GM21423 (cell line): ENCODE data around the gene UTP11.
"Not testable (repeated sequence)": the region's sequence is repeated elsewhere in the genome, so short reads cannot be mapped to it uniquely, and the experiment has no call there.

Experiments
- ATAC-seq: cut with Tn5 transposase; IDR thresholded peaks from one replicate; pipeline ENCODE4 v1.9.1; 2021; ENCODE audit warnings: mild to moderate bottlenecking, moderate library complexity; ENCODE audit not compliant: unreplicated experiment

The UTP11 gene

DNA sequence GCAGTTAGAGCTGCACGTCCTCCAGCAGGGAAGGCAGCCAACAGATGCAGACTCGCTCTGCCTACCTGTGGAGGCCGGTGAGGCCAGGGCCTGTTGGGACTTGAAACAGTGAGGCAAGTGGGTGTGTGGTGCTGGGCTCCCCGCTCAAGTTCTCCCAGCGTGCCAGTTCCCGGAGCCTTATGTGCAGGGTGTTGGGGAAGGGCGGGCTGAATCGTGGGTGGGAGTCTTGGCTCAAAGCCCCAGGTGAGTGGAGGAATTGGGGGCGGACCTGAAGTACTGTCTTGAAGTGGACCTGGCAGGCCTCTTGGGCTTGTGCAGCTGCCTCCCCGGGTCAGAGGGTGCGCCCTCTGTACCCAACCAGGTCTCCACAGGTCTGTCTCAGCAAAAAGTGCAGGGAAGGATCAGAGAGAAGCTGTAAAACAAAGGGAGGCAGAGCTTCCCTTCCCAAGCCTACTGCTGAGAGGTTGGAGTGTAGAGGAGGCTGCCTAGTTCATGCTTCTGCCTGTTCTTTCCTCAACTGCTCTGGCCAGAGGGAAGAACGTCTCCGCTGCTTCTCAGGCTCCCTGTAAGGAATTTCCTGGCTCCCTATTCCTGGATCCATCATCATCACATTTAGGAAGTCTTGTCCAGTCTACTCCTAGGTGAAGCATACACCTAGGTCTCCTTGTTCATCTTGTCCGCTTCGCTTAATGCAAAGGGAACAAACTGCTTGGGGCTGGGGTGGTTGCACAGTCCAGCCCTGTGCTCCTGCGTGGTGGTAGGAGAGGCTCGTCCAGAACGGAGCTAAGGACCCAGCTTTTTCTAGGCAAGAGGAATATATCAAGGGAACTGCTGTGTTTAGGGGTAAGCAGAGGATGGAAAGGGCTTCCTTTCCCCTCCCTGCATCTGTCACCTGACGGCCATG lies 14.9 kb downstream of the UTP11 start:
- ATAC-seq = no peak

DNA sequence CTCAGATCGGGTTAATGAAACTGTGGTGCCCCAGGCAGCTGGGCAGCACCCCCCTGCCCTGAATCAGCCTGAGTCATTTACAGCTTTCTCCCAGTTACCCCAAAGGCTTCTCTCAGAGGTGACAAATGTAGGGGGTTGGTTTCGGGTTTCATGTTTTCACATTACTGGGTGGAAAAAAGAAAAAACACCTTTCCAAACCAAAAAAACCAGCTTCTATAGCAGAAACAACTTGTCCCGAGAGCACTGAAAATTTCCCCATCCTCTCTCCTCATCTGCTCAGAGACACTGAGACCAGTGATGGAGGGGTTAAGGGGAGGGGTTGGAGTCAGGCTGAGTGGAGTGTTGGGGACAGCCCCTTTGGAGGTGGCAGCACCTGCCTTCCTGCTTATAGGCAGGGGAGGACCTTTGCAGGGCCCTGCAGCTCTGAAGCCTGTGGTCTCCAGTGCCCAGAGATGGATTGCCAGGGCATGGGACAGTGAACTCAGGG lies 15.6 kb downstream of the UTP11 start:
- ATAC-seq = peak; percentile 67

DNA sequence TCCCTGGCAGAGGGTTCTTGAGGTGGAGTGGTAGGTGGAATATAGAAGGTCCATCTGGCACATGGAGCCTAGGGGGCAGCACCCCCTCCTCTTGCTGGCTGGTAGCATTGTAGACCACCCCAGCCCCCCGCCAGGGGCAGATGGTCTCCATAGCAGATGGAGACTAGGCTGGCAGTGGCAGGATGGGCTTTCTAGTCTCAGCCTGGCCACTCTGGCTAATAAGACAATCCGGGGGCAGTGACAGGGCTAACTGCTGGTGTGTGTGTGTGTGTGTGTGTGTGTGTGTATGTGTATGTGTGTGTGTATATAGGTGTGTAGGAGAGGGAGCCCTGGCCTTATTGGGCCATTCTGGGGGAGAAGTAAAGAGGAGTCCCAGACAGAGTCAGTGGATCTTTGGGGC lies 16.1 kb downstream of the UTP11 start:
- ATAC-seq = no peak

DNA sequence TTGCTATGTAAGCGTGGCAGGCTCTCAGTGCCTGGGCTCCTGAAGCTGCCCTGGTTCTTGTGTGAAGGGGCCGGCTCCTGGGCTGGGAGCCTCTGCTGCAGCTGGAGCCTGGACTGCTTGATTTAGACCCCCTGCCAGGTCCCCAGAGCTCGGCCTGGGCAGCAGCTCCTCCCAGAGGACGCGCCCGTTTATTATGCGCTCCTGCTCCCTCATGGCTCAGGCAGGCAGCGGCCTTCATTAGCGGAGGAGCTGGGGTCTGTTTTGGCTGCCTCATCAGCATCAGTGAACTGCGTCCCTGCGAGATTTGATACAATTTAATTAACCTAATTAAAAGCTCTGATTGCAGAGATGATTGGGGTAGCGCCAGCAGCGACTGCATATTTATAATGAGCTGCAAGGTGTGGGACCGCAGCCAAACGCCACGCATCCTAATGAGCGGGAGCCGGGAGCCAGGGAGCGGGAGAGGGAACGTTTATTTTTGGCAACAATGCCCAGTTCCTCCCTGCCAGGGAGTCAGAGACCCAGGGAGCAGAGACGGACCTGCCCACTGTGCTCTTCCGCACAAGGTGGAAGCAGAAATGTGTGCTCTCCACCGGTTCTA lies 16.6 kb downstream of the UTP11 start:
- no peak for ATAC-seq

DNA sequence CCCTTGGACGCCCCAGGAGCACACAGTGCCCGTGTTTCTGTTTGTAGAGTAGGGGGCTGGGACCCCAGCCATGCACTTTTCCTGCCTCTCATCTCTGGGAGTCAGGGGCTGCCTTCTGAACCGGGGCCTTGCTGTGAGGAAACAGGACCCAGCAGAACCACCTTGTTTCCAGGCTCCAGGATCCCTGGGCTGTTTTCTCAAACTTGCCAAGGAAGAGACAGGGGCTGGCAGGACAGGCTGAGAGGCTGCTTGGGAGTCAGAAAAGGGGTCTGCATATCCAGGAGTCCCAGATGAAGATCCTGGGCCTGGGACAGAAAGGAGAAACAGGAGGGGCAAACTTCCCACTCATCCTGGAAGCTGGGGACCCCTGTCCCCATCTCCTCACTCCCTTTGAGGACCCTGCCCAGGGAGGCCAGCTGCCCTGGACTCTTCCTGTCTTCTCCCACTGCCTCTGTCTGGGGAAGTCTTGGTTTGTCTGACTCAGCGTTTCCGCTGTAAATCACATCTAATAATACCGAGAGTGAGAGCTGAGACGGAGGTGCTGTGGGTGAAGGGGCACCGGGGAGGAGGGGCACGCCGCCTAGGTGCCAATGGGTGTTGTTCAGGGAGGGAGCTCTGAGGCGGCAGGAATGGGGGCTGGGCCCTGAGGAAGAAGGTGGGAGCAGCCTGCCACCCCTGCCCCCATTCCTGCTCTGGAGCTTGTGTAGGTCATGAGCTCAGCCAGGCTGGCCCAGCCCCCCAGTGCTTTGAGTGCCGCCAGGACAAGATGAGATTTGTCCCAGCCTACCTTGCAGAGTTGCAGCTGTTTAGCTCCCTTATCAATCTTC lies 17.4 kb downstream of the UTP11 start:
- ATAC-seq = peak; percentile 42

DNA sequence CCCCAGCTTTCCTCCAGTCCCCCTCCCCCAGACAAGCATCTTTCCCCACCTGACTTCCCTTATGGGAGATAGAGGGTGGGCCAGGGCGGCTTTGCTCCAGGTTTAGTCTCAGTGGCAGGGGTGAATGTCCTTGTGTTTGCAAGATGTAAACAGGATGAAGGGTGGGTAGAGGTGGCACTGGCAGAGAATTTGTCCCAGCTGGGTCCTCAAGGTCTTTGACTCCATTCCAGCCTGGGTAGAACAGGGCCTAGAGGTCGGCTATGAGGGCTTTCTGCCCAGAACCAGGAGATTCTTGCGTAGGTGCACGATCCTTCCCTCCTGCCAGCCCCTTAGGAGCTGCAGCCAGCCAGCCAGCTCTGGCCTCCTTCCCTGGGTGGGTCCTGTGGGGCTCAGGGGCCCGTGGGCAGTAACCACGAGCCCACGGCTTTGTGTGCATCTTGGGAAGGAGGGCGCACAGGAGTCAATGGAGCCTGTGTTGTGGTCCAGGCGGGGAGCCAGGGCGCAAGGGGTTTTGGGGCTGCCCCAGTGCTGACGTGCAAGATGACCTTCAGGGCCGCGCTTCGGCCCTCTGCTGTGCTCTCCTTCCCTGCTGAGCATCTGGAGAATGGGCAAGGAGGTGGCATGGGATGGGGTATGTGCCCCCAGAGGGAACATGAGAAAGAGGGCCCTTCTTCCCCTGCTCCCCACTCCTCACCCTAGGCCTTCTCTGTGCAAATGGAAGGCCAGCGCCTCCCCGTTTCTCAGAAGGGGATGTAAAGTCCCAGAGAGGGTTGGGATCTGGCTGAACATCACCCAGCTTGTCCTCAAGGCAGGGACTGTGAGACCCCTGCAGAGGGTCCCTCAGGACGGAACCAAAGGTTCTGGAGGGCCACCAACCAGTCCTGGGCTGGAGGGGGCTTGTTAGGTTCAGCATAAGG lies 18.3 kb downstream of the UTP11 start:
- no peak for ATAC-seq

DNA sequence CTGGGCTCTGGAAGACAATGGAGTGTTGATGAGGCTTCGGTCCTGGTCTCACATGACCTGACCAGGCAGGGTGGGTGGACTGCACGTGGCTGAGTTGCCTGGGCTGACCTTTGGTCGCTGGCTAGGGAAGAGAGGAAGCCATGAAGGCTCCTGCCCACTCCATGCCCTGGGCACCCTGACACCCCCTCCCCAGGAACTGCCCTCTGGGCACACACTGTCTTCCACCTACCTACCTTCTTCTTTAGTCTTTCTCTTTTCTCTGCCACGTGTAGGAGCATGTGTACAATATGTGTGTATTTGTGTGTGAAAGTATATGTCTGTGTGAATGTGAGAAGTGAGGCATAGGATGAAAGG lies 19.0 kb downstream of the UTP11 start:
- ATAC-seq = no peak

DNA sequence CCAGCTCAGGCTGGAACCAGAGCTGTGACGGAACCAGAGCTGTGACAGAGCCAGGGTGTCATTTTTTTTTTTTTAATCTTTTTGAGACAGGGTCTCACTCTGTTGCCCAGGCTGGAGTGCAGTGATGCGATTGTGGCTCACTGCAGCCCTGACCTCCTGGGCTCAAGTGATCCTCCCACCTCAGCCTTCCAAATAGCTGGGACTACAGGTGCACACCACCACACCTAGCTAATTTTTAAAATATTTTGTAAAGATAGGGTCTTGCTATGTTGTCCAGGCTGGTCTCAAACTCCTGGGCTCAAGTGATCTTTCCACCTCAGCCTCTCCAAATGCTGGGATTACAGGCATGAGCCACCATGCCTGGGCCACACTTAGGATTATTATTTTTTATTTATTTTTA lies 20.5 kb downstream of the UTP11 start:
- ATAC-seq = not testable (repeated sequence)

DNA sequence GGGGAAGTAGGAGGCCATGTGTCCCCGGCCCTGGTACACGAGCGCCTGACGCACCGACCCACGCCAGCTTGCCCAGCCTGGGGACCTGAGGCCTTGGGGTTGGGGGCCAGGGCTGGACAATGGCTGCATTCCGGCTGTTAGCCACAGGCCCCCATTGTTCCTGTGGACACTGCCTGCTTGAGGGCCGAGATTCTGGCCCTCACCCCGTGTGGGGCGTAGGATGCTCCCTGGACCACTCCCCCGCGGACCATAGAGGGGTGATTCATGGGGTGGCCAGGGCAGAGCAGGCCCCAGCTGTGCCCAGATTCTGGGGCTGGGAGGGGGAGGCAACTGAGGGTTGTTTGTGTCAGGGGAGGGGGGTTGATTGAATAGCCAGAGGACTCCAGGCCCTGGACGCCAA lies 22.3 kb downstream of the UTP11 start:
- ATAC-seq = no peak

DNA sequence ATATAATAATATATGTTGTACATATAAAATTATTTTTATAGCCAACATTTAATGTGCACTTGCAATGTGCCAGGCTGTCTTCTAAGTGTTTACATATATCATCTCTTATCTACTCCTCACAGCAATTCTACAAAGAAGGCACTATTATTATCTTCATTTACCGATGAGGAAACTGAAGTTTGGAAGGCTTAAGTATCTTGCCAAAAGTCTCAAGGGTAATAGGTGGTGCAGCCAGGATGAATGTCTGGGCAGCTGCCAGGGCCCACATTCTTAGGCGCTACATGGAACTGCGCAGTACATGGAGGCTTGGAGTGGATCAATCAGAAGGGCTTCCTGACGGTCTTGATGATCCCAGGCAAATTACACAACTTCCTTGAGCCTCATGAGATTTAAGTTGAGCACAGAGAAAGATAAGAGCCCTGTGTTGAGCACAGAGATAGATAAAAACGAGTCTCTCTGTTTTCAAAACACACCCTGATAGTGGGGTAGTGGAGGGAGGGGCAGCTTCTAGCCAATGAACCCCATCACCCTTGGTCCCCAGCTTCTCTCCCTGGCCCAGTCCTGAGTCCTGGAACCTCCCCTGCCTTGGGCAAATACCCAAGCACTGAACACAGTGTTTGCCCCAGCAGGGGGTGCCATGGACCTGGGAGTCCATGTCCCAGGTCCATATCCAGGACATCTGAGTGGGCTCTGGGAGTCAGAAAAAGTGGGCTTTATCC lies 24.8 kb downstream of the UTP11 start:
- no peak for ATAC-seq

DNA sequence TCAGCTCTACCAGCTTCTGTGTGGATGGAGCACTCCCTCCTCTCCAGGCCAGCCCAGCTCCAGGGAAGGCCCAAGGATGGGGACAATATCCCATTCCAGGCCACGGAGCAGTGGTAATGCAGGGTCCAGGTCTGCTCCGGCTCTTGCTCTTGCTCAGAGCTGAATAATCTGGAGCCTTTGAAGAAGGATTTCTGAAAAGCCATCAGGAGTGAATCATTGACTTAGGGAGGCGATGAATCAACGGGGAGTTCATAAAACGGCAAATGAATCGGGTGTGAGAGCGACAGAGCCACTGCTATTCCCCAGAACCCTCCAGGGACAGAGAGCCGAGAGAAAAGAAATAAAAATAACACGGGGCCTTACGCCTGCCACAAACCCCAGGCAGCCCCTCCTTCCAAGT lies 26.3 kb downstream of the UTP11 start:
- ATAC-seq = no peak

DNA sequence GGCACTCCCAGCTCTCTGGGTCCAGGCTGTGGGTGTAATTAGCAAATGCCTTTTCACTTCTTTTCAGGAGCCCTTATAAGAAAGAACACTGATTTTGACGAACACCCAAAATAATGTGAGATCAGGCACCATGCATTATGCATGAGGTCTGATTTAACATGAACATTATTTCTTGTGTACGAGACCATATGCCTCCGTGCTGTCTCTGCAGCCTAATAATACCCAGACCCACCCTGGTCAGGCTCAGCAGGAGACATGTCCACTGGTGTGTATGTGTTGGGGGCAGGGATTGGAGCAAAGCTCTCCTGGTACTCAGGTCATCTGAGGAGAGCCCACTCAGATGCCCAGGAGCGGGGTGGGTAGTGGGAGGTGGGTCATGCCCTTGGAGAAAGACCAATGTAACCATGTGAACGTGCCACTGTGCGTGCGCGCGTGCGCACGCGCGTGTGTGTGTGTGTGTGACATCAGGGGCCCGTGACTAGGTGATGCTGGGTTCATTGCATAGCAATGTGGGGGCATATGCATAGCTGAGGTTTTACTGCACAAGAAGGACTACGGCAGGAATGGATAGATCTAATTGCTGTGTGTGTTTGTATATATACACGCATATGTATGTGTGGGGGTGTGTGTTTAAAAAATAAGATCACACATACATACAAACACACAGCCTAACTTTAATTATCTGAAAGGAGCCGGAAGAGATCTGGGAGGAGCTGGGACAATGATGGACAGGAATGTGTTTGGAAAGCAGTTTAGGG lies 27.0 kb downstream of the UTP11 start:
- no peak for ATAC-seq

DNA sequence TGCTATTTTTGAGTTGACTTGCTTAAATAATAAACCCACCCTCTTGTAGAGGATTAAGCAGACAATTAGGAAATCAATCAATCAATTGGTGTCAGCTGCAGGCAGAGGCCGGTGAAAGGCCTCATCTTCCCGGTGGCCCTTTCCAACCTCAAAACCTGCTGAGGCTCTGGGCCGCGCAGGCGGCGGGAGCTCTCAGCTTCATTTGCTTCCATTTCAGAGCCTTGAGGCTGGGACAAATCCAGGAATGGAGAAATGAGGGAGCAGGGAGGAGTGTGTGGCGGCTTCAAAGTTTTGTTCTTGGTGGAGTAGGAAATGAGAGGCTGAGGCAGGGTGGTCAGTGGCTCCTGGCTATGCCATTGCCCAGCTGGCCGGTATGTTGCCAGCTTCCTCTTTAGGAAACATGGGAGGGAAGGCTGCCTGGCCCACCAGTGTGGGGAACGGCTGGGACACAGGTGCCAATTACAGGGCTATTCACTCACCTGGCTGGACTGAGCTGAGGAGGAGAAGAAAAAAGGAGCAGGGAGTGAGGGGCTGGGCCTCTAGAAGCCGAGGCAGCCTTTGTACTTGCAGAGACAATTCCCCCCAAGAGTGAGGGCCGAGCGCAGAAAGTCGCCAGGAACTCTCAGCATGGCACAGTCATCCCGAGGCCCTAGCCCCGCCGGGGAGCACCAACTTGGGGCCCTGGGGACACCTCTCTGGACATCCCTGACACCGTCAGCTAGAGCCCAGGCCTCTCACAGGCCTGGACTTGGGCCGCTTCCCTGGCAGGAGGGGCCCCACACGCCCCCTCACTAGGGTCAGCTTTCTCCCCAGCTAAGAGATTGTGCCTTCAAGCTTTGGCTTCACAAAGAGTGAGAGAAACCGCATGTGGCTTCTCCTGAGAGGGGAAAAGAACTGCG lies 29.7 kb downstream of the UTP11 start:
- ATAC-seq = no peak

DNA sequence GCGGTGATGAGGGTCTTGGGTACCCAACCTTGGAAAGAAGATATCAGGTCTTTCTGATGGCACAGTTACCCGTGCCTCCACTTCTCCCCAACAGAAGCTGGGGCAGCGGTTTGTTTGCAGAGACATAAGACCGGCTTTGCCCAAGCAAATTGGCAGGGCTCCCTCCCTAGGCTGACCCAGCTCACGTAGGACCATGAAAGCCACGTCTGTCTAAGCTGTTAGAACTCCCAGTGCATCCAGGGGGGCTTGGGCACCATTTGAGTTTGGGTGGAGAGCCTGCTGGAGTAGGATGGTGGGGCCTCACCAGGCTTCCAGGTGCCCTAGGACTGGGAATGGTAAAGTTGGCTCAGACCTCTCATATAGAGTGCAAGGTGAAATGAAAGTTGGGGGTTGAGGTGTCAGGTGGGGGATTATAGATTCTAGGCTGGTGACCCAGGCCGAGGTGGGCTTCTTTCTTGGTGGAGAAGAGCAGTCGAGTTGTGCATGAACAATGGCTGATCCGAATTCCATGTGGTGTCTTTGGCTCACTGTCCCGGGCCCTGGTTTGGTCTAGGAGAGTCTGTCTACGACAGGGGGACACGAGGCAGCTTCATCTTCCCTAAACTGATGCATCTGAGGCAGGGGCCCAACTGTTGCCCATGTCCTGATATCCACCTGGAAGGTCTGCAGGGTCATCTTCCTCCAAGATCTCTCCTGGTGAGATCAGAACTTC lies 30.7 kb downstream of the UTP11 start:
- ATAC-seq = no peak

DNA sequence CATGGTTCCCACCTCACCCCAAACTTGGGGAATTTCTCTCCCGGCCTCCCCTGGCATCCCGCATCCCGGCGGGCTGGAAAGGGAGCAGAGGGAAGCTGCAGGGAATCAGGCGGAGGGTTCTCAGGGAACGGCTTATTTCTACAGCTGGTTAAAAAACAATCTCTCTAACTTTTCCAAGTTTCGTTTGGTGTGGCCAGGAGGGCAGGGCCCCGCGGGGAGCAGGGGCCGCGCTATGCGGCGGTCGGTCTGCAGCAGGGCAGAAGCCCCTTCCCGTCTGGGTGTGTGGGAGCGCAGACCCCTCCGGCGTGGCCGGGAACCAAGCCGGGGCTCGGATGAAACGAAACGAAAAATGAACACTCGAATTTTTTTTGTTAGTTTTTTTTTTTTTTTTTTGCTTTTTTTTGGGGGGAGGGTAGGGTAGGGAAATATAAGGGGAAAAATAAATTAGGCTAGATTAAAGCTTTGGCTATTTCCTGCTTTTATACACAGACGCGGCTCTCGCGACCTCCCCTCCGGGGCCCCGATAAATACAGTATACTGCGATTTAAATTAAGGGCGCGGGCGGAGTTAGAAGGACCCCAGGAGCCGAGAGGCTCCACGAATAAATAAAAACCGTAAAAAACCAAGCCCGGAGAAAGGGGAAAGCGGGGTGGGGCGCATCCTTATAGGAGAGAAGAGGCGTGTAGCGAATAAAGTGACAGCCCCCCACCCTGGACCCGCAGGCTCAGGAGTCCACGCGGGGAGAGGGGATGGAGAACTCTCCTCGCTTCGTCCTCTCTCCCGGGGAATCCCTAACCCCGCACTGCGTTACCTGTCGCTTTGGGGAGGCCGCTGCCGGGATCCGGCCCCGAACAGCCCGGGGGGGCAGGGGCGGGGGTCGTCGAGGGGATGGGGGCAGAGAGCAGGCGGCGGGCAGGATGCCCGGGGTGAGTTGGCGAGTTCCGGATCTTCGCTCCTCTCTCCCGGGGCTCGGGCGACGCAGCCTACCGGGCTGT lies 32.0 kb downstream of the UTP11 start:
- no peak for ATAC-seq
